ENCODE measurements around the gene LEKR1. TPM values are rescaled to one million over a fixed set of nuclear protein-coding genes. Genes with fewer than 3 reads are reported as not detected.
A peak's percentile ranks its signal among the peaks of the same experiment; 100 is the strongest.

LEKR1 gene
- total and polyA plus RNA-seq, 2 donors (not counting 1 experiment from before 2014, with no cell fraction given) = 0.94 to 4.7 TPM

DNA sequence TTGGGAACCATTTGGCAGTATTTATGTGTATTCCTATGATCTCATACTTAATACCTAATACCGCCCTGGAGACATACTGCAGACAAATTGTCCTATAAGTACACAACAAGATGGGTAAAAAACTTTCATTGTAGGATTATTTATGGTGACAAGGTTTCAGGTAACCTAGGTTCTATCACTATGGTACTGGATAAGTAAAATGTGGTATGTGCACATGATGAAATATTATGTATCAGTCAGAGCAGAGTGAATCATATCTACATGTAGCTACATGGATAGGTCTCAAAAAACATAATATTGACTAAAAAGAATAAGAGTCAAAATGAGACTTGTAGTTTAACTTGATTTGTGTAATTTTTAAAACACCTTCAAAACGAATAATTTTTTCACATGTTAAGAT, 147.8 kb downstream of the LEKR1 start:
- no peaks in the 10 kb centered on the region for H4K20me1 ChIP-seq (ENCODE audit: control insufficient read depth, insufficient read depth, low read length, poor library complexity, severe bottlenecking)
- DNase-seq = no peak
- ChIA-PET POLR2A (no interaction called here), CTCF (interaction anchor here (1.1 kb wide), 1 partner anchor 300 kb away, joined by 3 read pairs; the partner anchor contains the start of gene TIPARP)
- no peak overlapping the region for H2AFZ ChIP-seq (ENCODE audit: insufficient read depth, low read depth, low read length, poor library complexity, severe bottlenecking)
- no CpG with 5 or more reads among the region's 2 CpGs for WGBS (ENCODE audit: insufficient coverage)
- H3K9ac ChIP-seq (ENCODE audit: low read length) = no peak overlapping the region
- Mint-ChIP-seq H3K4me1 (peaks cover 39% of the 10 kb centered on the region), H3K4me3 (no peak overlapping the region), H3K27ac (no peak overlapping the region), H3K9me3 (ENCODE audit: insufficient read depth) (no peaks in the 10 kb centered on the region), H3K27me3 (no peaks in the 10 kb centered on the region)
- H3K4me1 ChIP-seq (ENCODE audit: control insufficient read depth in 2 of 2, insufficient read depth in 2 of 2, low read length in 2 of 2) = peaks cover 24 to 35% of the 10 kb centered on the region in 2 donors
- no peaks in the 10 kb centered on the region for H3K9me3 ChIP-seq (ENCODE audit: control extremely low read depth in 1 of 3, control insufficient read depth in 2 of 3, insufficient read depth in 1 of 3, low read length in 2 of 3)
- no peak overlapping the region for H3K4me2 ChIP-seq (replicated peaks; ENCODE audit: low read depth, low read length, poor library complexity, severe bottlenecking)
- H3K27ac ChIP-seq (ENCODE audit: low read length in 2 of 2) = no peak overlapping the region
- H3K79me2 ChIP-seq (ENCODE audit: control insufficient read depth, insufficient read depth, low read length) = no peaks in the 10 kb centered on the region
- TF ChIP-seq, protein P1, sequence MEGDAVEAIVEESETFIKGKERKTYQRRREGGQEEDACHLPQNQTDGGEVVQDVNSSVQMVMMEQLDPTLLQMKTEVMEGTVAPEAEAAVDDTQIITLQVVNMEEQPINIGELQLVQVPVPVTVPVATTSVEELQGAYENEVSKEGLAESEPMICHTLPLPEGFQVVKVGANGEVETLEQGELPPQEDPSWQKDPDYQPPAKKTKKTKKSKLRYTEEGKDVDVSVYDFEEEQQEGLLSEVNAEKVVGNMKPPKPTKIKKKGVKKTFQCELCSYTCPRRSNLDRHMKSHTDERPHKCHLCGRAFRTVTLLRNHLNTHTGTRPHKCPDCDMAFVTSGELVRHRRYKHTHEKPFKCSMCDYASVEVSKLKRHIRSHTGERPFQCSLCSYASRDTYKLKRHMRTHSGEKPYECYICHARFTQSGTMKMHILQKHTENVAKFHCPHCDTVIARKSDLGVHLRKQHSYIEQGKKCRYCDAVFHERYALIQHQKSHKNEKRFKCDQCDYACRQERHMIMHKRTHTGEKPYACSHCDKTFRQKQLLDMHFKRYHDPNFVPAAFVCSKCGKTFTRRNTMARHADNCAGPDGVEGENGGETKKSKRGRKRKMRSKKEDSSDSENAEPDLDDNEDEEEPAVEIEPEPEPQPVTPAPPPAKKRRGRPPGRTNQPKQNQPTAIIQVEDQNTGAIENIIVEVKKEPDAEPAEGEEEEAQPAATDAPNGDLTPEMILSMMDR (IDR thresholded peaks at IDR 0.05) = no peak
- no peak for TF ChIP-seq EZH2 (IDR thresholded peaks at IDR 0.05; ENCODE audit: borderline replicate concordance, insufficient read depth, low read depth, low read length, poor library complexity, severe bottlenecking)
- no peaks in the 10 kb centered on the region for H3K36me3 ChIP-seq (replicated peaks in 1 of 2; ENCODE audit: control extremely low read depth in 1 of 2, control insufficient read depth in 1 of 2, extremely low read depth in 1 of 2, insufficient read depth in 2 of 2, low read length in 1 of 2)
- H3K27me3 ChIP-seq (replicated peaks in 1 of 4; ENCODE audit: control extremely low read depth in 1 of 4, control insufficient read depth in 3 of 4, insufficient read depth in 4 of 4, low read length in 3 of 4) = no peaks in the 10 kb centered on the region
- H3K4me3 ChIP-seq (ENCODE audit: control extremely low read depth in 1 of 5, extremely low read depth in 1 of 5, insufficient read depth in 1 of 5, low read depth in 2 of 5, low read length in 4 of 5) = no peak overlapping the region
- intact Hi-C loops (cut with micrococcal nuclease) = loop anchor here (10.0 kb wide), 1 partner anchor 489 kb away; no protein-coding TSS in a partner anchor
- ATAC-seq (ENCODE audit: low read depth) = no peak

DNA sequence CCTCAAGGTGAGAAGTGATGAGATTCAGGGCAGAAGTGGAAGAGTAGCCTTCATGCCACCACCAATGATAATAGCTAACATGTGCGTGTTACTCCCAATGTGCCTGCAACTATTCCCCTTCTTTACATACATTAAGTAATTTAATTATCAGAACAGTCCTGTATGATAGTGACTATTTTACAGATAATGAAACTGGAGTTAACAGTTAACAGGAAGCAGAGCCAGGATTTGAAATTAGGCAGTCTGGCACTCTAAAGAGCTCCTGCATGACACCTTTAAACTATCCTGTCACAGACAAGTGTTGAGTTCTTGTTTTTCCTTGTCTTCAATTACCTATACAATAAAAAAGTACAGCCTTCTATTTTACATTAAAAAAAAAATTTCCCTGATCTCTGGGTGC, 148.8 kb downstream of the LEKR1 start:
- no peak for TF ChIP-seq EZH2 (IDR thresholded peaks at IDR 0.05; ENCODE audit: borderline replicate concordance, insufficient read depth, low read depth, low read length, poor library complexity, severe bottlenecking)
- TF ChIP-seq, protein P1 (IDR thresholded peaks at IDR 0.05) = no peak

More for the DNA sequence above, 148.8 kb downstream of the LEKR1 start:
- Mint-ChIP-seq H3K4me1 (peaks cover 47% of the 10 kb centered on the region), H3K4me3 (no peak overlapping the region), H3K27ac (no peak overlapping the region), H3K9me3 (ENCODE audit: insufficient read depth) (no peaks in the 10 kb centered on the region), H3K27me3 (no peaks in the 10 kb centered on the region)
- no peak overlapping the region for H3K9ac ChIP-seq (ENCODE audit: low read length)
- peak overlapping the region; percentile 8 for H2AFZ ChIP-seq (ENCODE audit: insufficient read depth, low read depth, low read length, poor library complexity, severe bottlenecking)
- H3K27me3 ChIP-seq (replicated peaks in 1 of 4; ENCODE audit: control extremely low read depth in 1 of 4, control insufficient read depth in 3 of 4, insufficient read depth in 4 of 4, low read length in 3 of 4) = no peaks in the 10 kb centered on the region
- ChIA-PET CTCF (interaction anchor here (1.3 kb wide), 1 partner anchor 14 kb away, joined by 4 read pairs; no protein-coding TSS in a partner anchor), POLR2A (interaction anchor here (0.6 kb wide), 1 partner anchor 104 kb away, joined by 4 read pairs; no protein-coding TSS in a partner anchor)
- no peak overlapping the region for H3K4me2 ChIP-seq (replicated peaks; ENCODE audit: low read depth, low read length, poor library complexity, severe bottlenecking)
- H3K36me3 ChIP-seq (replicated peaks in 1 of 2; ENCODE audit: control extremely low read depth in 1 of 2, control insufficient read depth in 1 of 2, extremely low read depth in 1 of 2, insufficient read depth in 2 of 2, low read length in 1 of 2) = no peaks in the 10 kb centered on the region
- no peak for DNase-seq
- intact Hi-C loops (cut with micrococcal nuclease) = loop anchor here (10.0 kb wide), 1 partner anchor 490 kb away; no protein-coding TSS in a partner anchor
- ATAC-seq (ENCODE audit: low read depth) = no peak
- WGBS (ENCODE audit: insufficient coverage) = no CpG with 5 or more reads among the region's 1 CpG
- H3K4me1 ChIP-seq (ENCODE audit: control insufficient read depth in 2 of 2, insufficient read depth in 2 of 2, low read length in 2 of 2) = peaks cover 32 to 43% of the 10 kb centered on the region in 2 donors
- H3K79me2 ChIP-seq (ENCODE audit: control insufficient read depth, insufficient read depth, low read length) = no peaks in the 10 kb centered on the region
- no peaks in the 10 kb centered on the region for H3K9me3 ChIP-seq (ENCODE audit: control extremely low read depth in 1 of 3, control insufficient read depth in 2 of 3, insufficient read depth in 1 of 3, low read length in 2 of 3)
- no peaks in the 10 kb centered on the region for H4K20me1 ChIP-seq (ENCODE audit: control insufficient read depth, insufficient read depth, low read length, poor library complexity, severe bottlenecking)
- no peak overlapping the region for H3K27ac ChIP-seq (ENCODE audit: low read length in 2 of 2)
- no peak overlapping the region for H3K4me3 ChIP-seq (ENCODE audit: control extremely low read depth in 1 of 5, extremely low read depth in 1 of 5, insufficient read depth in 1 of 5, low read depth in 2 of 5, low read length in 4 of 5)
